ENCODE data around the gene INTS15. TPM values are rescaled to one million over a fixed set of nuclear protein-coding genes. Genes with fewer than 3 reads are reported as not detected.

INTS15 gene
- total RNA-seq, 4 donors from 2014 or later: 34.0 to 95.7 (median 53.0) TPM

DNA sequence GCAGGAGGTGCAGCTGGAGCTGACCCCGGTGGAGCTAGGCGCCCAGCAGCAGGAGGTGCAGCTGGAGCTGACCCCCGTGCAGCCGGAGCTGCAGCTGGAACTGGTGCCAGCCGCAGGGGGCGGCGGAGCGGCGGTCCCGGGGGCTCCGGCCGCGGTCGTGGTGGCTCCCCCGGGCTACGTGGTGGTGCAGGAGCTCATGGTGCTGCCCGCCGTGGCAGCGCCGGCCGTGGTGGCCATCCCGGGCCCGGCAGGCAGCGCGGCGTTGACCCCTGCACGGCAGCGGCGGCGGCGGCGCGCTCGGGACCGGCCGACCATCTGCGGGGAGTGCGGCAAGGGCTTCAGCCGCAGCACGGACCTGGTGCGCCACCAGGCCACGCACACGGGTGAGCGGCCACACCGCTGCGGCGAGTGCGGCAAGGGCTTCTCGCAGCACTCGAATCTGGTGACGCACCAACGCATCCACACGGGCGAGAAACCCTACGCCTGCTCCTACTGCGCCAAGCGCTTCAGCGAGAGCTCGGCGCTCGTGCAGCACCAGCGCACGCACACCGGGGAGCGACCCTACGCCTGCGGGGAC is 32.4 kb downstream of the INTS15 start:
- DNase-seq: no peak
- peak overlapping the region in 1 of 4 donors; percentile 57 for H3K27ac ChIP-seq
- peaks cover 0 to 4% (median 0%) of the 10 kb centered on the region in 3 donors for H3K36me3 ChIP-seq
- no peaks in the 10 kb centered on the region for H3K27me3 ChIP-seq
- TF ChIP-seq CTCF (IDR thresholded peaks at IDR 0.05) (no peak), POLR2A (IDR thresholded peaks at IDR 0.05) (no peak)
- H3K4me3 ChIP-seq: no peak overlapping the region
- H3K9me3 ChIP-seq: no peaks in the 10 kb centered on the region
- H3K4me1 ChIP-seq: peaks cover 0 to 21% (median 10%) of the 10 kb centered on the region in 4 donors

- Histone ChIP-seq H3K4me1 (peaks cover 0 to 21% (median 10%) of the 10 kb centered on the region in 4 donors), H3K36me3 (peaks cover 0 to 4% (median 0%) of the 10 kb centered on the region in 3 donors), H3K9me3 (no peaks in the 10 kb centered on the region), H3K27me3 (no peaks in the 10 kb centered on the region), H3K4me3 (no peak overlapping the region), H3K27ac (peak overlapping the region in 1 of 4 donors; percentile 63)
- peak in 2 of 3 donors; percentile 65 to 69 for DNase-seq
- TF ChIP-seq CTCF (IDR thresholded peaks at IDR 0.05) (no peak), POLR2A (IDR thresholded peaks at IDR 0.05) (no peak)
Observed at GRCh38 chr7:6623589-6624245, 33.9 kb downstream of the INTS15 start.

- no peak for DNase-seq
- H3K9me3 ChIP-seq: no peaks in the 10 kb centered on the region
- TF ChIP-seq POLR2A (IDR thresholded peaks at IDR 0.05) (no peak), CTCF (IDR thresholded peaks at IDR 0.05) (no peak)
- no peak overlapping the region for H3K4me3 ChIP-seq
- H3K27me3 ChIP-seq: no peaks in the 10 kb centered on the region
- peaks cover 0 to 4% (median 0%) of the 10 kb centered on the region in 3 donors for H3K36me3 ChIP-seq
- peaks cover 0 to 21% (median 10%) of the 10 kb centered on the region in 4 donors for H3K4me1 ChIP-seq
- H3K27ac ChIP-seq: peak overlapping the region in 2 of 4 donors; percentile 39 to 45
Observed at GRCh38 chr7:6624246-6624611, 34.4 kb downstream of the INTS15 start.

- no peak for DNase-seq
- H3K27ac ChIP-seq: no peak overlapping the region
- no peak overlapping the region for H3K4me3 ChIP-seq
- H3K9me3 ChIP-seq: no peaks in the 10 kb centered on the region
- TF ChIP-seq POLR2A (IDR thresholded peaks at IDR 0.05): no peak
- TF ChIP-seq CTCF (IDR thresholded peaks at IDR 0.05): no peak
- H3K27me3 ChIP-seq: no peaks in the 10 kb centered on the region
- H3K4me1 ChIP-seq: peaks cover 0 to 9% (median 4%) of the 10 kb centered on the region in 4 donors
- H3K36me3 ChIP-seq: no peaks in the 10 kb centered on the region
Observed at GRCh38 chr7:6628045-6628444, 38.2 kb downstream of the INTS15 start.

GRCh38 chr7:6630007-6630849 is 40.4 kb downstream of the INTS15 start:
- Histone ChIP-seq H3K27me3 (no peaks in the 10 kb centered on the region), H3K36me3 (no peaks in the 10 kb centered on the region), H3K4me3 (no peak overlapping the region), H3K9me3 (no peaks in the 10 kb centered on the region), H3K4me1 (no peaks in the 10 kb centered on the region), H3K27ac (no peak overlapping the region)
- no peak for TF ChIP-seq CTCF (IDR thresholded peaks at IDR 0.05)
- no peak for TF ChIP-seq POLR2A (IDR thresholded peaks at IDR 0.05)
- DNase-seq: no peak
